ENCODE measurements around the gene VSIG10.
A peak's percentile ranks its signal among the peaks of the same experiment; 100 is the strongest.

The VSIG10 gene

GRCh38 chr12:118061873-118062843 lies 41.7 kb downstream of the VSIG10 start:
- Histone ChIP-seq H3K27ac (ENCODE audit: insufficient read depth in 1 of 2, low read depth in 1 of 2, low read length in 2 of 2, poor library complexity in 1 of 2, severe bottlenecking in 2 of 2) (peak overlapping the region; percentile 46 to 86), H3K4me1 (ENCODE audit: control extremely low read depth in 1 of 4, control insufficient read depth in 4 of 4, insufficient read depth in 4 of 4, low read length in 3 of 4) (peaks cover 7 to 66% (median 39%) of the 10 kb centered on the region in 4 experiments), H3K27me3 (replicated peaks in 2 of 5; ENCODE audit: control insufficient read depth in 4 of 5, insufficient read depth in 5 of 5, low read length in 4 of 5) (no peaks in the 10 kb centered on the region), H3K36me3 (ENCODE audit: control insufficient read depth in 4 of 4, insufficient read depth in 4 of 4, low read length in 3 of 4) (no peaks in the 10 kb centered on the region), H3K9me3 (ENCODE audit: control extremely low read depth in 1 of 5, control insufficient read depth in 4 of 5, insufficient read depth in 2 of 5, low read depth in 1 of 5, low read length in 4 of 5) (no peaks in the 10 kb centered on the region), H3K4me3 (ENCODE audit: control insufficient read depth in 1 of 7, extremely low read depth in 1 of 7, insufficient read depth in 4 of 7, low read depth in 2 of 7, low read length in 6 of 7) (peak overlapping the region; percentile 72 to 97 (median 85))
- POLR2A ChIA-PET = no interaction called here
- under 1% methylated on average over 40 of the region's 44 CpGs for WGBS (ENCODE audit: insufficient coverage)
- CTCF ChIA-PET = interaction anchor here (0.7 to 1.1 kb wide), 2 partner anchors 22 to 145 kb away, joined by 3 read pairs; no protein-coding TSS in a partner anchor
- peak in 2 of 3 donors; percentile 19 to 32 for DNase-seq

GRCh38 chr12:118061011-118061872 lies 42.6 kb downstream of the VSIG10 start, which contains the start of gene WSB2:
WSB2 (minus strand) TSS chr12:118061179; CDS start chr12:118061048, 131 bp downstream.
- 0% methylated on average over 28 of the region's 76 CpGs for whole genome bisulfite sequencing (ENCODE audit: insufficient coverage)

GRCh38 chr12:118060301-118061010 lies 43.4 kb downstream of the VSIG10 start:
- Histone ChIP-seq H3K4me3 (ENCODE audit: control insufficient read depth in 1 of 7, extremely low read depth in 1 of 7, insufficient read depth in 4 of 7, low read depth in 2 of 7, low read length in 6 of 7) (peak overlapping the region; percentile 68 to 97 (median 83)), H3K27me3 (replicated peaks in 2 of 5; ENCODE audit: control insufficient read depth in 4 of 5, insufficient read depth in 5 of 5, low read length in 4 of 5) (no peaks in the 10 kb centered on the region), H3K4me1 (ENCODE audit: control extremely low read depth in 1 of 4, control insufficient read depth in 4 of 4, insufficient read depth in 4 of 4, low read length in 3 of 4) (peaks cover 7 to 49% (median 34%) of the 10 kb centered on the region in 4 experiments), H3K27ac (ENCODE audit: insufficient read depth in 1 of 2, low read depth in 1 of 2, low read length in 2 of 2, poor library complexity in 1 of 2, severe bottlenecking in 2 of 2) (peak overlapping the region; percentile 33 to 73), H3K36me3 (ENCODE audit: control insufficient read depth in 4 of 4, insufficient read depth in 4 of 4, low read length in 3 of 4) (no peaks in the 10 kb centered on the region), H3K9me3 (ENCODE audit: control extremely low read depth in 1 of 5, control insufficient read depth in 4 of 5, insufficient read depth in 2 of 5, low read depth in 1 of 5, low read length in 4 of 5) (no peaks in the 10 kb centered on the region)
- peak in 2 of 3 donors; percentile 43 to 56 for DNase-seq
- 3% methylated on average over 33 of the region's 46 CpGs for WGBS (ENCODE audit: insufficient coverage)
- ChIA-PET POLR2A (no interaction called here), CTCF (interaction anchor here (1.1 to 1.3 kb wide), 2 partner anchors 12 to 16 kb away, joined by 3 read pairs; no protein-coding TSS in a partner anchor)

More at GRCh38 chr12:118061011-118061872, 42.6 kb downstream of the VSIG10 start, which contains the start of gene WSB2:
- Histone ChIP-seq H3K36me3 (ENCODE audit: control insufficient read depth in 4 of 4, insufficient read depth in 4 of 4, low read length in 3 of 4) (no peaks in the 10 kb centered on the region), H3K4me3 (ENCODE audit: control insufficient read depth in 1 of 7, extremely low read depth in 1 of 7, insufficient read depth in 4 of 7, low read depth in 2 of 7, low read length in 6 of 7) (peak within 1 kb of the TSS; percentile 72 to 97 (median 85)), H3K4me1 (ENCODE audit: control extremely low read depth in 1 of 4, control insufficient read depth in 4 of 4, insufficient read depth in 4 of 4, low read length in 3 of 4) (peaks cover 7 to 57% (median 39%) of the 10 kb centered on the region in 4 experiments), H3K9me3 (ENCODE audit: control extremely low read depth in 1 of 5, control insufficient read depth in 4 of 5, insufficient read depth in 2 of 5, low read depth in 1 of 5, low read length in 4 of 5) (no peaks in the 10 kb centered on the region), H3K27ac (ENCODE audit: insufficient read depth in 1 of 2, low read depth in 1 of 2, low read length in 2 of 2, poor library complexity in 1 of 2, severe bottlenecking in 2 of 2) (peak within 1 kb of the TSS; percentile 46 to 86), H3K27me3 (replicated peaks in 2 of 5; ENCODE audit: control insufficient read depth in 4 of 5, insufficient read depth in 5 of 5, low read length in 4 of 5) (no peaks in the 10 kb centered on the region)
- ChIA-PET CTCF (interaction anchor here (1.1 kb wide), 1 partner anchor 23 kb away, joined by 3 read pairs; no protein-coding TSS in a partner anchor), POLR2A (no interaction called here)
- peak in 2 of 3 donors; percentile 35 to 68 for DNase-seq

- Histone ChIP-seq H3K36me3 (ENCODE audit: control insufficient read depth in 4 of 4, insufficient read depth in 4 of 4, low read length in 3 of 4) (no peaks in the 10 kb centered on the region), H3K27ac (ENCODE audit: insufficient read depth in 1 of 2, low read depth in 1 of 2, low read length in 2 of 2, poor library complexity in 1 of 2, severe bottlenecking in 2 of 2) (peak overlapping the region in 1 of 2 experiments; percentile 73)
Measured at GRCh38 chr12:118059341-118060191, 44.2 kb downstream of the VSIG10 start.

GRCh38 chr12:118058881-118059280 lies 44.9 kb downstream of the VSIG10 start:
- Histone ChIP-seq H3K27me3 (replicated peaks in 2 of 5; ENCODE audit: control insufficient read depth in 4 of 5, insufficient read depth in 5 of 5, low read length in 4 of 5) (no peaks in the 10 kb centered on the region), H3K4me3 (ENCODE audit: control insufficient read depth in 1 of 7, extremely low read depth in 1 of 7, insufficient read depth in 4 of 7, low read depth in 2 of 7, low read length in 6 of 7) (no peak overlapping the region), H3K4me1 (ENCODE audit: control extremely low read depth in 1 of 4, control insufficient read depth in 4 of 4, insufficient read depth in 4 of 4, low read length in 3 of 4) (peaks cover 3 to 34% (median 22%) of the 10 kb centered on the region in 4 experiments), H3K36me3 (ENCODE audit: control insufficient read depth in 4 of 4, insufficient read depth in 4 of 4, low read length in 3 of 4) (no peaks in the 10 kb centered on the region), H3K9me3 (ENCODE audit: control extremely low read depth in 1 of 5, control insufficient read depth in 4 of 5, insufficient read depth in 2 of 5, low read depth in 1 of 5, low read length in 4 of 5) (no peaks in the 10 kb centered on the region), H3K27ac (ENCODE audit: insufficient read depth in 1 of 2, low read depth in 1 of 2, low read length in 2 of 2, poor library complexity in 1 of 2, severe bottlenecking in 2 of 2) (no peak overlapping the region)
- 84% methylated on average over 5 of the region's 8 CpGs for WGBS (ENCODE audit: insufficient coverage)
- peak in 1 of 3 donors; percentile 11 for DNase-seq
- ChIA-PET CTCF (interaction anchor here (1.0 to 1.3 kb wide), 3 partner anchors 10 to 15 kb away, joined by 3 read pairs; no protein-coding TSS in a partner anchor), POLR2A (no interaction called here)

More at GRCh38 chr12:118059341-118060191, 44.2 kb downstream of the VSIG10 start:
- Histone ChIP-seq H3K4me3 (ENCODE audit: control insufficient read depth in 1 of 7, extremely low read depth in 1 of 7, insufficient read depth in 4 of 7, low read depth in 2 of 7, low read length in 6 of 7) (peak overlapping the region in 6 of 7 experiments; percentile 68 to 97 (median 84)), H3K9me3 (ENCODE audit: control extremely low read depth in 1 of 5, control insufficient read depth in 4 of 5, insufficient read depth in 2 of 5, low read depth in 1 of 5, low read length in 4 of 5) (no peaks in the 10 kb centered on the region), H3K27me3 (replicated peaks in 2 of 5; ENCODE audit: control insufficient read depth in 4 of 5, insufficient read depth in 5 of 5, low read length in 4 of 5) (no peaks in the 10 kb centered on the region), H3K4me1 (ENCODE audit: control extremely low read depth in 1 of 4, control insufficient read depth in 4 of 4, insufficient read depth in 4 of 4, low read length in 3 of 4) (peaks cover 3 to 41% (median 26%) of the 10 kb centered on the region in 4 experiments)
- ChIA-PET POLR2A (no interaction called here), CTCF (interaction anchor here (1.1 to 1.3 kb wide), 2 partner anchors 11 to 15 kb away, joined by 3 read pairs; no protein-coding TSS in a partner anchor)
- DNase-seq = peak in 1 of 3 donors; percentile 2
- 63% methylated on average over 7 of the region's 11 CpGs for WGBS (ENCODE audit: insufficient coverage)

Data from common myeloid progenitor, CD34-positive (primary cell).